GM13976 (cell line): Measurements from ENCODE around the gene EDN2.

Experiments used
- DNase-seq: peaks from one replicate; pipeline ENCODE4 v3.0.0; 2012; ENCODE audit warnings: low spot score
- in situ Hi-C: fragments of 300-500 bp; cut with MboI; formaldehyde crosslinking; loops from one replicate; pipeline ENCODE4 v1.12.0; 2022; ENCODE audit warnings: low sequenced_read_pairs, mixed read lengths, inconsistent platforms; ENCODE audit not compliant: unreplicated experiment
- TF ChIP-seq, protein P1 (sequence below): IDR thresholded peaks from 2 replicates; pipeline ENCODE4 v1.5.1; 2012; ENCODE audit warnings: borderline replicate concordance, mild to moderate bottlenecking; ENCODE audit not compliant: insufficient read depth; ENCODE audit errors: extremely low read depth, missing control alignments, control extremely low read depth

EDN2 gene

DNA sequence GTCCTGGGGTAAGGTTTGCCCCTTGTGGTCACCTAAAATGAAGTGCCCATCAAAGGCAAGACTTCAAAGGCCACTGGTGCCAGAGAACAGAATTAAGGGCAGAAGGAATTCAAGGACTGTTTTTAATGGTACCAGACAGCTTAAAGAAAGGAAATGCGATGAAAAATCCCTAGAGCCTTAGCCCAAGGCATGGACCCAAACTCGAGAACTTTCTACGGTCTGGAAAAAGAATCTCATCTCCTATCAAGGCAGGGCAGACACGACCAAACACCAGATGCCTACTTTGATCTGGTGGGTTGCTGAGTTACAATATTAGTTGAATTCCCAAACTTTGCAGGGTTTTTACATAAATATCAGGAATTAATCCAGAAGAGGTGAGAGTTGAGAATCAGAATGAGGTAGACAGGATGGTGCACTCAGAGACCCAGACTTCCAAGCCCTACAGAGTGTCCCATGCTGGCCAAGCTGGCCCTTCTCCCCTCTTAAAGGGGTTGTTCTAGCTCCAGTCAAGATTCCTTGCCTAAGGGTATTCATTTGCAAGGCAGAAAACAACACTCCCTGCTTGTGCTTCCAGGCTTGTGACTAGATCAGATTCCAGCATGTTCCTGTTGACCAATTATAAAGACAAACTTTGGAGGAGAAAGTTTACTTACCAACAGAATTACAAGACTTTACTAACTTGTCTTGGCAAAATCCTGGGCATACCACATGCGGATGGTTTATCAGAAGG, 48.0 kb downstream of the EDN2 start:
- in situ Hi-C loops: loop anchor here (10.0 kb wide), 2 partner anchors 122 to 172 kb away; no protein-coding TSS in a partner anchor
- TF ChIP-seq, protein P1, sequence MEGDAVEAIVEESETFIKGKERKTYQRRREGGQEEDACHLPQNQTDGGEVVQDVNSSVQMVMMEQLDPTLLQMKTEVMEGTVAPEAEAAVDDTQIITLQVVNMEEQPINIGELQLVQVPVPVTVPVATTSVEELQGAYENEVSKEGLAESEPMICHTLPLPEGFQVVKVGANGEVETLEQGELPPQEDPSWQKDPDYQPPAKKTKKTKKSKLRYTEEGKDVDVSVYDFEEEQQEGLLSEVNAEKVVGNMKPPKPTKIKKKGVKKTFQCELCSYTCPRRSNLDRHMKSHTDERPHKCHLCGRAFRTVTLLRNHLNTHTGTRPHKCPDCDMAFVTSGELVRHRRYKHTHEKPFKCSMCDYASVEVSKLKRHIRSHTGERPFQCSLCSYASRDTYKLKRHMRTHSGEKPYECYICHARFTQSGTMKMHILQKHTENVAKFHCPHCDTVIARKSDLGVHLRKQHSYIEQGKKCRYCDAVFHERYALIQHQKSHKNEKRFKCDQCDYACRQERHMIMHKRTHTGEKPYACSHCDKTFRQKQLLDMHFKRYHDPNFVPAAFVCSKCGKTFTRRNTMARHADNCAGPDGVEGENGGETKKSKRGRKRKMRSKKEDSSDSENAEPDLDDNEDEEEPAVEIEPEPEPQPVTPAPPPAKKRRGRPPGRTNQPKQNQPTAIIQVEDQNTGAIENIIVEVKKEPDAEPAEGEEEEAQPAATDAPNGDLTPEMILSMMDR: no peak

DNA sequence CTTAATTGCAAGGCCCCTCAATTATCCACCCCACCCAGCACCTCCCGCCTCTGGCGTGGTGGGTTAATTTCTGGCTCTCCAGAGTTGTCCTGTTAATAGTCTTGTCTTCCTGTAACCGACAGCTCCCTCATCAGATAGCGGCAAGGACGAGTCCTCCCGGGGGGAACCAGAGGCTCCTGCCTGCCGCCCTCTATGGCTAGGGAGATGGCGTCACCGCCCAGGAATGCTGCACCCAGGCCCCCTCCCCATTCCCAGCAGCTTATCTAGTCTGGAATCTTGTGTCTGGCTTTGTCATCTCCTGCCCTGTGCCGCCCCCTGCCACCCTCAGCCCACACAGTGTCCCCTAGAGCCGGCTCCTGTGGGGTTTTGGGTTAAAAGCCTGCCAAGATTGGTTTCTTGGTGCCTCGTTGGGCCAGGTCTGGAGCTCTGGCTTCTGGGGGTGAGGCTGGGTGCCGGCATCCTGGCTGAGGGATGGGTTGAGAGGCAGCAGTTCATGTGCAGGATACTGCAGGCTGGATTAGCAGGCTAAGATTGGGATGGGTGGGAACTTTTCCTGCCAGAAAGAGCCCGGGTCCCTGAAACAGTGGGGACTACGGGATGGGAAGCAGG, 48.8 kb downstream of the EDN2 start:
- in situ Hi-C loops: loop anchor here (10.0 kb wide), 2 partner anchors 121 to 171 kb away; no protein-coding TSS in a partner anchor
- no peak for DNase-seq
- TF ChIP-seq, protein P1: no peak

More for the DNA sequence above, 48.0 kb downstream of the EDN2 start:
- no peak for DNase-seq

DNA sequence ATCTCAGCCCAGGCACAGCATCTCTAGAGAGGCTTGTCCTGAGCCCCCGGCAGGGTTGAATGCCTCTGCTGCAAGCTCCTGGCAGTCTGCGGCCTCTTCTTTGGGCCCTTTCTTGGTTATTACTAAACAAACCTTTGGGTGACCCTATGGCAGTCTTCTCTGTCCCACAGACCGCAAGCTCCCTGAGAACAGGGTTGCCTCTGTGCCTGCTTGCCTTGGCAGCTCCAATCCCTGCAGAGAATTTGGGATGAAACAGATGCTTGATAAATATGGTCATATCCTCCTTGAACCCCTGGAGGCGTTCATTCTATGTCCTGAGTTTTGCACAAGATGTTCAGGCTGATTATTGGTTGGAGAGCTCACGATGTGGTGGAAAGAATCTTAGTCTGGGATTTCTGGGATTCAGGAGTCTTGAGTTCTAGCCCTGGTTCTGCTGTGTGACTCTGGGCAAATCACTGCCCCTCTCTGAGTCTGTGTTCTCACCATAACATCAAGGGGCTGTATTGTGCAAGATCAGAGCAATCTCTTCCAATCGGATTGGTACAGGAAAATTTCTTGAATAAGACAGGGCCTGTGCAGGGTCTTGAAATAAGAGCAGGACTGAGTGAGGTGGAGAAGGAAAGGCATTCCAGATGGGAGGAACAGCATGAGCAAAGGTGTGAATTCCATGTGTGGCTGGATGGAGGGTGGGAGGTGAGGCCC, 49.6 kb downstream of the EDN2 start:
- in situ Hi-C loops: loop anchor here (10.0 kb wide), 2 partner anchors 120 to 170 kb away; no protein-coding TSS in a partner anchor
- DNase-seq: no peak
- TF ChIP-seq, protein P1: no peak

DNA sequence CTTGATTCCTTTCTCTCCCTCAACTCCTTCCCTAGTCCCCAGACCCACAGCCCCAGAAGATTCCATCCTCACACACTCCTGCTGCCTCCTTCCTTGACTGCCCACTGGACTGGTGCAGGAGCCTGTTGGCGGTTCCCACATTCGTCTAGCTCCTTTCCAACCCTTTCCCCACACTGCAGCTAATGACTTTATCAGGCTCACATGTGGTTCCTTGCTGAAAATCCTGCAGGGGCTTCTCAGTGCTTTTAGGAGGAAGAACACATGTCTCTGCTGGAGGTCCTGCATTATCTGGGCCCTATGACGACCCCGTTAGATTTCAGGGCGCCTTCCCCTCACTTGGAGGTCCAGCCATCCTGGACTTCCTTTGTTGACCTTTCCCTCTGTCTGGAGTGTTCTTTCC, 50.2 kb downstream of the EDN2 start:
- DNase-seq: no peak
- TF ChIP-seq, protein P1: no peak
- in situ Hi-C loops: loop anchor here (10.0 kb wide), 2 partner anchors 120 to 170 kb away; no protein-coding TSS in a partner anchor

DNA sequence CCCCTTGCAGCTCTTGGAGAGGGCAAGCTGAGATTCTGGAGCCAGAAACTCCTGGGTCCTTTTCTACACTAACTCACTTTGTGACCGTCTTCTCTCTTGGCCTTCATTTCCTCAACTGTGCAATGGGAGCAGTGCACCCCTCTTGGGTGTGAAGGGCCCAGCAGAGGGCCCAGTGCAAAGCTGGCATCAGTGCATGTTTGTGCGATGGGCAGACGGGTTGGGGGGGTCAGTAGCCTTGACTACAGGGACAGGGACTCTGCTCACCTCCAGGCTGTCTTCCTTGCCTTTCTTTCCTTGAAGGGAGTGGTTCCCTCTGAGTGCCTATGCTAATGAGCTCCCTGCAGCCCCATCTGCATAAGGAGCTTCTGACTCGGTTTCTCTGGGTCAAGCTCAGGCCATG, 51.0 kb downstream of the EDN2 start:
- TF ChIP-seq, protein P1: no peak
- in situ Hi-C loops: loop anchor here (10.0 kb wide), 2 partner anchors 119 to 169 kb away; no protein-coding TSS in a partner anchor
- DNase-seq: no peak

DNA sequence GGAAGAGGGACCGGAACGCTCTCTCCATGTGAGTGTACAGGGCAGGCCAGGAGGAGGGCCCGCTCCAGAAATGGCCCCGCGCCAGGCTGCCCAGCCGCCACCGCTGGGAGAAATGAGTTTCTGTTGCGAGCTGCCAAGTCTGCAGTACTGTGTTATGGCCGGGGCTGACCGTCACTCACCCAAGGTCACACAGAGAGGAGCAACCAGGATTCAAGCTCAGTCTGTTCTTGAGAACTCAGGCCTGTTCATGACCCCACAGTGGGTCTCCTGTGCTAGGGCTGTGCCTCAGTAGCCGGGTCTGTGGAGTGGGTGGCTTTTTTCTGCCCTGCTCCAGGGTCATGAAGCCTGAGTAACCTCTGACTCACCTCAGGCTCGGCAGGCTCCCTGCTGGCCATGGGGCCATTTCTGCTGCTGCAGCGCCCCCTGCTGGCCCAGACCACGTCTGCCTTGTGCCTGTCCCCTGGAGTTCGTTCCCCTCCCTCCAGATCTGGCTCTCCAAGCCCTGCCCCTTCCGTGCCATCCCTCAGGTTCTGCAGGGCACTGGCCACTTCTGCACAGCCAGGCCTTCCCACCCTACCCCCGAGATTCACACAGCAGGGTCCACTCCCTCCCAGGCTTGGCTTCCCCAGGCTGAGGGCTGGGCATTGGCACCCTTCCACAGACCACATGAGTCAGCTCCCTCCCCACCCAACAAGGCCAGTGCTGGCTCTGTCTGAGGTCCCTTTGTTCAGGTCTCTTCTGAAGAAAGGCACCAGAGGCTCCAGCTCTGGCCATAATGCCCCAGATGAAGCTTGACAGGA, 51.8 kb downstream of the EDN2 start:
- TF ChIP-seq, protein P1: peak; percentile 85
- peak; percentile 92 for DNase-seq
- in situ Hi-C loops: loop anchor here (10.0 kb wide), 2 partner anchors 118 to 168 kb away; no protein-coding TSS in a partner anchor
